GM12878 (cell line): ENCODE results near the gene GNGT1. TPM values are rescaled to one million over a fixed set of nuclear protein-coding genes. Genes with fewer than 3 reads are reported as not detected.
A peak's percentile ranks its signal among the peaks of the same experiment; 100 is the strongest.

Experiments used
- ATAC-seq: fragments of 200-7000 bp; cut with Tn5 transposase; 3 replicates; pipeline ENCODE4 v1.9.1; 2020; ENCODE audit warnings: mild to moderate bottlenecking, moderate library complexity
- BruUV-seq: library from RNA; stranded (reverse); fragments of 400-500 nt; replicated peaks from 2 replicates; lab custom pipeline; 2021; lab: Mats Ljungman, UMichigan
- CTCF ChIA-PET: fragments of 300-600 bp; sonication (Branson Sonifier 250); formaldehyde crosslinking; extraction: SDS; loops from one replicate; lab custom pipeline; 2021; ENCODE audit warnings: inconsistent platforms; lab: Yijun Ruan, JAX
- POLR2A ChIA-PET: fragments of 350-600 bp; formaldehyde crosslinking; extraction: SDS; loops from one replicate; lab custom pipeline; 2021; ENCODE audit warnings: inconsistent platforms; lab: Charles Lee
- RAD21 ChIA-PET: fragments of 300-600 bp; sonication (Branson Sonifier 250); formaldehyde crosslinking; loops from one replicate; lab custom pipeline; 2023; ENCODE audit warnings: antibody characterized with exemption; ENCODE audit not compliant: unreplicated experiment; lab: Charles Lee
- SMC1A ChIA-PET: fragments of 300-600 bp; sonication (Branson Sonifier 250); formaldehyde crosslinking; loops from one replicate; lab custom pipeline; 2023; ENCODE audit not compliant: unreplicated experiment, uncharacterized antibody; lab: Charles Lee
- DNase-seq: peaks from one replicate; pipeline ENCODE4 v3.0.0-alpha.2; 2011; ENCODE audit warnings: low read depth, low spot score
- FAIRE-seq: peaks from 3 replicates; lab custom pipeline; 2011; peaks lifted over from hg19 to GRCh38; lab: Jason Lieb, UNC
- H2AFZ ChIP-seq: 2 replicates; pipeline ENCODE4 v1.6.0; 2011; ENCODE audit warnings: low read depth, low read length, control low read depth; ENCODE audit not compliant: control insufficient read depth
- H3K27ac ChIP-seq: 2 replicates; pipeline ENCODE4 v1.5.1; 2011; ENCODE audit warnings: control low read depth; ENCODE audit not compliant: control insufficient read depth, insufficient read depth
- H3K27me3 ChIP-seq, 2 experiments: replicated peaks in 1 of 2; 2 replicates each; pipeline versions ENCODE4 v1.6.0 to v1.6.1; 2011; ENCODE audit warnings: low read length in 1 of 2; ENCODE audit not compliant: control insufficient read depth in 2 of 2, insufficient read depth in 2 of 2
- H3K36me3 ChIP-seq, 2 experiments: 2 replicates each; pipeline ENCODE4 v1.5.1; 2011; ENCODE audit warnings: low read length in 1 of 2; ENCODE audit not compliant: control insufficient read depth in 2 of 2, insufficient read depth in 2 of 2
- H3K4me1 ChIP-seq: 2 replicates; pipeline ENCODE4 v1.6.1; 2011; ENCODE audit warnings: mild to moderate bottlenecking, low read length, moderate library complexity, mixed read lengths; ENCODE audit not compliant: control insufficient read depth, insufficient read depth
- H3K4me2 ChIP-seq: 2 replicates; pipeline ENCODE4 v1.6.0; 2011; ENCODE audit warnings: control low read depth; ENCODE audit not compliant: control insufficient read depth, insufficient read depth
- H3K4me3 ChIP-seq: fragments of 200-600 bp; sonication (generic); 2 replicates; pipeline ENCODE4 v1.5.1; 2016
- H3K79me2 ChIP-seq: 2 replicates; pipeline ENCODE4 v1.6.0; 2011; ENCODE audit warnings: low read length; ENCODE audit not compliant: control insufficient read depth, insufficient read depth
- H3K9ac ChIP-seq: 2 replicates; pipeline ENCODE4 v1.8.0; 2011; ENCODE audit warnings: low read length, control low read depth, mixed read lengths; ENCODE audit not compliant: control insufficient read depth, insufficient read depth
- H3K9me3 ChIP-seq: replicated peaks from 3 replicates; pipeline ENCODE4 v1.5.1; 2011; ENCODE audit warnings: mild to moderate bottlenecking, low read length; ENCODE audit not compliant: control insufficient read depth, insufficient read depth
- H4K20me1 ChIP-seq: 2 replicates; pipeline ENCODE4 v1.6.0; 2011; ENCODE audit not compliant: control insufficient read depth, insufficient read depth
- CHD4 ChIP-seq: fragments of 200-600 bp; sonication (generic); IDR thresholded peaks from 2 replicates; pipeline ENCODE4 v1.6.1; 2016; ENCODE audit warnings: mild to moderate bottlenecking
- EGR1 ChIP-seq, 2 experiments: IDR thresholded peaks; 1 replicate in 1 of 2; 2 replicates in 1 of 2; pipeline ENCODE4 v1.6.1; 2011 to 2012; ENCODE audit warnings: low read depth in 2 of 2, low read length in 2 of 2, borderline replicate concordance in 1 of 2, mild to moderate bottlenecking in 1 of 2, moderate library complexity in 1 of 2
- HCFC1 ChIP-seq: fragments of 150-350 bp; IDR thresholded peaks from 2 replicates; pipeline ENCODE4 v1.6.1; 2014; ENCODE audit warnings: low read length
- HDAC6 ChIP-seq: fragments of 200-600 bp; sonication (generic); IDR thresholded peaks from one replicate; pipeline ENCODE4 v1.8.0; 2017; ENCODE audit warnings: antibody characterized with exemption; ENCODE audit not compliant: unreplicated experiment
- KDM1A ChIP-seq: fragments of 200-600 bp; sonication (generic); IDR thresholded peaks from 2 replicates; pipeline ENCODE4 v1.6.1; 2016; ENCODE audit warnings: borderline replicate concordance
- NBN ChIP-seq: fragments of 450-650 bp; IDR thresholded peaks from 2 replicates; pipeline ENCODE4 v1.6.1; 2016
- POLR2AphosphoS5 ChIP-seq: IDR thresholded peaks from 2 replicates; pipeline ENCODE4 v1.6.1; 2011; ENCODE audit warnings: mild to moderate bottlenecking, low read length, inconsistent platforms
- POU2F2 ChIP-seq: IDR thresholded peaks from 3 replicates; pipeline ENCODE4 v1.6.1; 2011; ENCODE audit warnings: low read depth, mild to moderate bottlenecking, low read length, borderline replicate concordance
- SPI1 ChIP-seq: IDR thresholded peaks from 2 replicates; pipeline ENCODE4 v1.6.1; 2011; ENCODE audit warnings: low read depth, mild to moderate bottlenecking, low read length, moderate library complexity, borderline replicate concordance; ENCODE audit not compliant: insufficient read depth
- STAT3 ChIP-seq: IDR thresholded peaks from 2 replicates; pipeline ENCODE4 v1.6.1; 2011; ENCODE audit warnings: low read depth, low read length, improper control_type of control experiment
- TBL1XR1 ChIP-seq: IDR thresholded peaks from 2 replicates; pipeline ENCODE4 v1.6.1; 2012; ENCODE audit warnings: low read depth, low read length, improper control_type of control experiment
- ZNF24 ChIP-seq: fragments of 450-650 bp; IDR thresholded peaks from 2 replicates; pipeline ENCODE4 v1.6.1; 2017; ENCODE audit warnings: antibody characterized with exemption, mild to moderate bottlenecking
- ZNF274 ChIP-seq: IDR thresholded peaks from one replicate; pipeline ENCODE4 v1.8.0; 2011; ENCODE audit not compliant: insufficient read length, insufficient read depth
- ZNF622 ChIP-seq: fragments of 450-650 bp; IDR thresholded peaks from 2 replicates; pipeline ENCODE4 v1.6.1; 2017; ENCODE audit warnings: mild to moderate bottlenecking, inconsistent platforms
- ZZZ3 ChIP-seq: IDR thresholded peaks from 2 replicates; pipeline ENCODE4 v1.6.1; 2011; ENCODE audit warnings: low read depth; ENCODE audit not compliant: control insufficient read depth, insufficient read length
- WGBS: methylation state at CpG from one replicate; pipeline ENCODE4 v1.1.6; 2016; ENCODE audit warnings: low lambda C conversion rate; ENCODE audit not compliant: insufficient replicate concordance, insufficient coverage; ENCODE audit errors: missing lambda C conversion rate; 5-methylcytosine and 5-hydroxymethylcytosine counted together
- in situ Hi-C: fragments of 300-500 bp; cut with MboI; formaldehyde crosslinking; loops from 9 replicates; pipeline ENCODE4 v1.14.3; 2018; ENCODE audit warnings: mixed read lengths
- intact Hi-C: fragments of 100-400 bp; cut with micrococcal nuclease; formaldehyde crosslinking; loops from one replicate; pipeline ENCODE4 v1.14.2; 2022; ENCODE audit not compliant: unreplicated experiment
- polyA plus RNA-seq, 11 experiments: library from polyadenylated mRNA; depleted of rRNA in 4 of 11; unstranded in 6 of 11; stranded (reverse) in 5 of 11; fragments of >200 nt; fragmentation: Nextera tagmentation in 4 of 11; fragmentation: Illumina TruSeq in 1 of 11; extraction: Ambion mirVana in 4 of 11; extraction: Trizol in 1 of 11; gene quantifications; 1 replicate in 1 of 11; 2 replicates in 10 of 11; pipeline versions ENCODE4 v1.2.1 to v1.2.3, GENCODE V29; 2011 to 2016; ENCODE audit warnings: inconsistent platforms in 2 of 11, missing spikeins in 2 of 11, low read depth in 1 of 11
- total RNA-seq, 4 experiments: library from RNA; depleted of rRNA in 3 of 4; stranded (reverse); fragments of >200 nt in 3 of 4; fragmentation: Illumina TruSeq in 1 of 4; extraction: Trizol in 1 of 4; gene quantifications; 2 replicates each; pipeline versions ENCODE4 v1.2.1 to v1.2.3, GENCODE V29; 2013 to 2021
- TF ChIP-seq, protein P1 (sequence below): IDR thresholded peaks from 2 replicates; pipeline ENCODE4 v1.6.1; 2012; ENCODE audit warnings: low read depth, low read length, improper control_type of control experiment
- TF ChIP-seq, protein P2 (sequence below): fragments of 450-650 bp; IDR thresholded peaks from 2 replicates; pipeline ENCODE4 v1.6.1; 2017; ENCODE audit warnings: antibody characterized with exemption, mild to moderate bottlenecking, moderate library complexity

The GNGT1 gene
- total and polyA plus RNA-seq, 10 of the 15 experiments (the other 5 are each of a cell fraction or from before 2014, with no cell fraction given): not detected

DNA sequence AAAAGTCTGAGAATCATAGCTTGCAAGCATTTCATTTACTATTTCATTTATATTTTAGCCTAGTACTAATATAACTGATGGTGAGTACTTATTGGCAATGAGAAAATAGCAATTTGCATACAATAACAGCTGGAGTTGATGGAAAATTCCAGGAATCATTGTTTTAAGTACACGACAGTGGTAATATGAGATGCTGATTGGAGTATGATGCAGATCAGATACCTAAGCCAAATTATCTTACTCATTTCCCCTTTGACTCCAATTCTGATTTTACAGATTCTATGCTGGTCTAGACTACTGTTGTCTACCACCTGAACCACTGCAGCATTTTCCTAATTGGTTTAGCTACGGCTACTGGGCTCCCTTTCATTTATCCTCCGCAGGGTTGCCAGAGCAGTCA is 51.8 kb downstream of the GNGT1 start:
- TF ChIP-seq STAT3 (no peak), POLR2AphosphoS5 (no peak), ZNF24 (no peak), ZNF274 (no peak), KDM1A (no peak)
- TF ChIP-seq, protein P1, sequence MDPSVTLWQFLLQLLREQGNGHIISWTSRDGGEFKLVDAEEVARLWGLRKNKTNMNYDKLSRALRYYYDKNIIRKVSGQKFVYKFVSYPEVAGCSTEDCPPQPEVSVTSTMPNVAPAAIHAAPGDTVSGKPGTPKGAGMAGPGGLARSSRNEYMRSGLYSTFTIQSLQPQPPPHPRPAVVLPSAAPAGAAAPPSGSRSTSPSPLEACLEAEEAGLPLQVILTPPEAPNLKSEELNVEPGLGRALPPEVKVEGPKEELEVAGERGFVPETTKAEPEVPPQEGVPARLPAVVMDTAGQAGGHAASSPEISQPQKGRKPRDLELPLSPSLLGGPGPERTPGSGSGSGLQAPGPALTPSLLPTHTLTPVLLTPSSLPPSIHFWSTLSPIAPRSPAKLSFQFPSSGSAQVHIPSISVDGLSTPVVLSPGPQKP: no peak
- Histone ChIP-seq H2AFZ (no peak overlapping the region), H3K4me3 (no peak overlapping the region), H4K20me1 (no peaks in the 10 kb centered on the region), H3K4me2 (no peak overlapping the region), H3K79me2 (no peaks in the 10 kb centered on the region), H3K9me3 (no peaks in the 10 kb centered on the region), H3K9ac (no peak overlapping the region), H3K27ac (no peak overlapping the region), H3K4me1 (no peaks in the 10 kb centered on the region), H3K36me3 (no peaks in the 10 kb centered on the region), H3K27me3 (no peaks in the 10 kb centered on the region)
- SMC1A ChIA-PET: interaction anchor here (0.9 kb wide), 1 partner anchor 14 kb away, joined by 3 read pairs; no protein-coding TSS in a partner anchor
- no TSS peak for BruUV-seq
- FAIRE-seq: no peak
- POLR2A ChIA-PET: no interaction called here
- no peak for ATAC-seq
- no peak for DNase-seq
- RAD21 ChIA-PET: no interaction called here
- in situ Hi-C loops: no loop called here
- CTCF ChIA-PET: interaction anchor here (0.7 to 1.4 kb wide), 2 partner anchors 9 to 129 kb away, joined by 3 read pairs; no protein-coding TSS in a partner anchor
- WGBS: 94% methylated on average over 3 of the region's 3 CpGs
- intact Hi-C loops: no loop called here

DNA sequence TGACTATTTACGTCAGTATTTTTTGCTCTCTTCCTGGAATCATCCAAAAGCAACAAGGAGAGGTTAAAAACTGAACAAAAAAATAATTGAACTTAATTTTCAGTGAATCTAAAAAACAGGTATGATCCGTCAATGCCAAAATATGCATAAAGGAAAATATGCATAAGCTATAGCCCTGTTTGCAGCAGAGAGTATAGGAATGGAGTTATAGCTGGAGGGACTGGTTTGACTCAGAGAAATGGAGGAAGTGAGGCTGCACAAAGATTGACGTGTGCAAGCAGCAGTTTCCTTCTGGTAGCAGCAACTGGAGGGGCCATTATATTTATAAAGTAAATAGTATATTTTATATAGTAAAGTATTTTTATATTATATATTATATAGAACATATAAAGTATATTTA is 52.3 kb downstream of the GNGT1 start:
- no TSS peak for BruUV-seq
- intact Hi-C loops: no loop called here
- CTCF ChIA-PET: interaction anchor here (0.7 to 1.4 kb wide), 2 partner anchors 9 to 129 kb away, joined by 3 read pairs; no protein-coding TSS in a partner anchor

More for the DNA sequence above, 52.3 kb downstream of the GNGT1 start:
- ChIA-PET RAD21 (no interaction called here), POLR2A (no interaction called here), SMC1A (no interaction called here)
- Histone ChIP-seq H3K79me2 (no peaks in the 10 kb centered on the region), H3K4me3 (no peak overlapping the region), H3K27me3 (no peaks in the 10 kb centered on the region), H2AFZ (no peak overlapping the region), H3K9ac (no peak overlapping the region), H3K9me3 (no peaks in the 10 kb centered on the region), H3K36me3 (no peaks in the 10 kb centered on the region), H3K27ac (no peak overlapping the region), H4K20me1 (no peaks in the 10 kb centered on the region), H3K4me2 (no peak overlapping the region), H3K4me1 (no peaks in the 10 kb centered on the region)
- in situ Hi-C loops: no loop called here
- ATAC-seq (peak; percentile 31; the same call in 1 of the 3 replicates), FAIRE-seq (no peak), DNase-seq (no peak)
- no peak for TF ChIP-seq ZZZ3
- no peak for TF ChIP-seq POU2F2
- TF ChIP-seq, protein P2, sequence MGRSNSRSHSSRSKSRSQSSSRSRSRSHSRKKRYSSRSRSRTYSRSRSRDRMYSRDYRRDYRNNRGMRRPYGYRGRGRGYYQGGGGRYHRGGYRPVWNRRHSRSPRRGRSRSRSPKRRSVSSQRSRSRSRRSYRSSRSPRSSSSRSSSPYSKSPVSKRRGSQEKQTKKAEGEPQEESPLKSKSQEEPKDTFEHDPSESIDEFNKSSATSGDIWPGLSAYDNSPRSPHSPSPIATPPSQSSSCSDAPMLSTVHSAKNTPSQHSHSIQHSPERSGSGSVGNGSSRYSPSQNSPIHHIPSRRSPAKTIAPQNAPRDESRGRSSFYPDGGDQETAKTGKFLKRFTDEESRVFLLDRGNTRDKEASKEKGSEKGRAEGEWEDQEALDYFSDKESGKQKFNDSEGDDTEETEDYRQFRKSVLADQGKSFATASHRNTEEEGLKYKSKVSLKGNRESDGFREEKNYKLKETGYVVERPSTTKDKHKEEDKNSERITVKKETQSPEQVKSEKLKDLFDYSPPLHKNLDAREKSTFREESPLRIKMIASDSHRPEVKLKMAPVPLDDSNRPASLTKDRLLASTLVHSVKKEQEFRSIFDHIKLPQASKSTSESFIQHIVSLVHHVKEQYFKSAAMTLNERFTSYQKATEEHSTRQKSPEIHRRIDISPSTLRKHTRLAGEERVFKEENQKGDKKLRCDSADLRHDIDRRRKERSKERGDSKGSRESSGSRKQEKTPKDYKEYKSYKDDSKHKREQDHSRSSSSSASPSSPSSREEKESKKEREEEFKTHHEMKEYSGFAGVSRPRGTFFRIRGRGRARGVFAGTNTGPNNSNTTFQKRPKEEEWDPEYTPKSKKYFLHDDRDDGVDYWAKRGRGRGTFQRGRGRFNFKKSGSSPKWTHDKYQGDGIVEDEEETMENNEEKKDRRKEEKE: no peak
- TF ChIP-seq CHD4: no peak
- TF ChIP-seq EGR1 (IDR thresholded peaks at IDR 0.05; ENCODE audit: borderline replicate concordance in 1 of 2, low read depth in 2 of 2, low read length in 2 of 2): no peak
- no peak for TF ChIP-seq TBL1XR1
- no peak for TF ChIP-seq NBN
- no peak for TF ChIP-seq SPI1
- TF ChIP-seq ZNF622: no peak
- no peak for TF ChIP-seq HDAC6
- no peak for TF ChIP-seq HCFC1
- 66% methylated on average over 3 of the region's 3 CpGs for WGBS
